Measurements from ENCODE around the gene F2R.
"Not testable (repeated sequence)": the region's sequence is repeated elsewhere in the genome, so short reads cannot be mapped to it uniquely, and the experiment has no call there.

The F2R gene

GRCh38 chr5:76761118-76761517 is 45.2 kb downstream of the F2R start:
- DNase-seq, result not testable (repeated sequence)

- no peak for DNase-seq
Observed at GRCh38 chr5:76762484-76762883, 46.6 kb downstream of the F2R start.

GRCh38 chr5:76763136-76763535 is 47.2 kb downstream of the F2R start:
- no peak for DNase-seq

DNA sequence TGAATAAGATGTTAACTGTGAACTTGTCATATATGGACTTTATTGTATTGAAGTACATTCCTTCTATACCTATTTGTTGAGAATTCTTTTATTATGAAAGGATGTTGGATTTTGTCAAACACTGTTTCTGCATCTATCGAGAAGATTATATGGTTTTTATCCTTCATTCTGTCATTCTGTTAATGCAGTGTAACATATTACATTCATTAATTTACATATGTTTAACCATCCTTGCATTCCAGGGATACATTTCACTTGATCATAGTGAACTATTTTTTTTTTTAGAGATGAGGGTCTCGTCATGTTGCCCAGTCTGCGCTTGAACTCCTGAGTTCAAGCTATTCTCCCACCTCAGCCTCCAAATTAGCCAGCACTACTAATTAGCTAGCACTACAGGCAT is 48.4 kb downstream of the F2R start:
- DNase-seq, result no peak

DNA sequence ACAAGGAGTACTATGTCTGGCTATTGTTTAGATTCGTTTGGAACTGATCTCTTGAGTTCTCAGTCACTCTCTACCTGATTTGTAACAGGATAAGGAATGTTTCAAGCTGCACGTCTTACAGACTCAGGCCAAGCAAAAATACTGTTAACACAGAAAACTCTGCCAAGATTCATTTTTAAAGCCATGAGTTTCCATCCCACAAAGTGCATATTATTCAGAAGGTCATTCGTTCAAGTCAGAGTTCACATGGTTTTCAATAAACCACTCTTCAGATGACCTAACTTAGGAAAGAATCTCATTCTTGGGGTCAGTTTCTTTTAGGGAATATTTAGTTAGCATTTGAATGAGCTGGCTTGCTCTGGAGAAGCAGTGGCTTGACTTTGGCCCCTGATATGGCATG is 49.3 kb downstream of the F2R start:
- DNase-seq, result no peak

DNA sequence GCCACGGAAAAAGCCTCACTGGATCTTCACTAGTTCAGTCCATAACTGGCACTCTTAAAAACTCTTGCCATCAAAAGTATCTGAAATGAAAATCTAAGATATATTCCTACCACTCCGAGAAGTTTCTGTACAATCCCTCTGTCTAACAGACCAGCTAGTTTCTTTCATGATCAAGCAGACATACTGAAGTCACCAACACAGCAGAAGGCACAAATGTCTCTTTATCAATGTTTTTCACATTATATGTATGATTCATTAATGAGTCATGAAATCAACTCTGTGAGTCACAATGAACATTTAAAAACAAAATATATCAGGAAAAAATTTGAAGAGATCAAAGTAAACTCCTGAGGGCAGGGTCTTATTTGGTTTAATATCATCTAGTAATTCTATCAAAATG is 50.8 kb downstream of the F2R start:
- DNase-seq, result no peak

- DNase-seq, result not testable (repeated sequence)
Observed at GRCh38 chr5:76771041-76771440, 55.1 kb downstream of the F2R start.

- no peak for DNase-seq
Observed at GRCh38 chr5:76771705-76772405, 55.9 kb downstream of the F2R start.

DNA sequence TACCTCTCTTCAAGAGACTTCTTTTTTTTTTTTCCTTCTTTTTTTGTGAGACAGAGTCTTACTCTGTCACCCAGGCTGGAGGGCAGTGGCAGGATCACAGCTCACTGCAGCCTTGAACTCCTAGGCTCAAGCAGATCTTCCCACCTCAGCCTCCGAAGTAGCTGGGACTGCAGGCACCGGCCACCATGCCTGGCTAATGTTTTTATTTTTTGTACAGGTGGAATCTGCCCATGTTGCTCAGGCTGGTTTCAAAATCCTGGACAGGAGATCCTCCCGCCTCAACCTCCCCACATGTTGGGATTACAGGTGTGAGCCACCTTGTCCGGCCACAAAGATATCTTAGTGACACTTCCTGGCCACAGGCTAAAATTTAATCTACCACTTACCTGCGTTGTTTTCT is 60.0 kb downstream of the F2R start:
- DNase-seq, result no peak

DNA sequence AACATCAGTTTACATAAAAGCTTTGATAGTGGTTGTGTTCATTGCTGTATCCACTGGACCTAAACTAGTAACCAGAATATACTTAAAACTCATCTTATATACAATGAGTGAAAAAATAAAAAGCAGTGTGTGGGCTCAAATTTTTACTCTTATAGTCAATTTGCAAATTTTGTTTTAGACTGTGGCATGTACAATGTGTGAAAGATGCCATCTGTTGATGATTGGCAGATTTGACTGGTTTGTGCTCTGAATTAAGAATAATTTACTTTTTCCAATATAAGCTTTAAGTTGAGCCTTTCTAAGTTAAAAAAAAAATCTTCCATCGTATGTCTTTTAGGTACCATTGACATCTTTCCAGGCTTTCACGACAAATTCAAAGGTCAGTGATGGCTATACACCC is 60.5 kb downstream of the F2R start:
- no peak for DNase-seq

- not testable (repeated sequence) for DNase-seq
Observed at GRCh38 chr5:76780616-76781015, 64.7 kb downstream of the F2R start.

- DNase-seq, result no peak
Observed at GRCh38 chr5:76781775-76782174, 65.8 kb downstream of the F2R start.

DNA sequence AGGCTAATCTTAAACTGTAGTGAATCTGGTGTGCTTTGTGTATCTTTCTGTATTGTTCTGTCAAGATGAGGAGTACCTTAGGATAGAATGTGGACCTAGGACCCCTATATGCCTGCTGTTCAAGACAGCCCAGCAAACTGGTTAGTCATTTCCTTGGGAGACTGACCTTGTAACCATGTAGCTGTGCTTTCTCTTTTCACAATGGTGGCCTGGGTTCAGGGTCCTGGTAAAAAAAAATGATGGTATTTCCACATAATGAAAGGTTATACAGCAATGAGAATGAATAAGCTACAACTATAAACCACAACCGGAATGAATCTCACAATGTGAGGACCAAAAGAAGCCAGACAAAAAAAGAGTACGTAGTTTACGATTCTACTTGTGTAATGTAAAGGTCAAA is 66.5 kb downstream of the F2R start:
- DNase-seq, result no peak

Data from NCI-H1694 (cell line).